ENCODE results near the gene TSPAN14.

TSPAN14 gene

DNA sequence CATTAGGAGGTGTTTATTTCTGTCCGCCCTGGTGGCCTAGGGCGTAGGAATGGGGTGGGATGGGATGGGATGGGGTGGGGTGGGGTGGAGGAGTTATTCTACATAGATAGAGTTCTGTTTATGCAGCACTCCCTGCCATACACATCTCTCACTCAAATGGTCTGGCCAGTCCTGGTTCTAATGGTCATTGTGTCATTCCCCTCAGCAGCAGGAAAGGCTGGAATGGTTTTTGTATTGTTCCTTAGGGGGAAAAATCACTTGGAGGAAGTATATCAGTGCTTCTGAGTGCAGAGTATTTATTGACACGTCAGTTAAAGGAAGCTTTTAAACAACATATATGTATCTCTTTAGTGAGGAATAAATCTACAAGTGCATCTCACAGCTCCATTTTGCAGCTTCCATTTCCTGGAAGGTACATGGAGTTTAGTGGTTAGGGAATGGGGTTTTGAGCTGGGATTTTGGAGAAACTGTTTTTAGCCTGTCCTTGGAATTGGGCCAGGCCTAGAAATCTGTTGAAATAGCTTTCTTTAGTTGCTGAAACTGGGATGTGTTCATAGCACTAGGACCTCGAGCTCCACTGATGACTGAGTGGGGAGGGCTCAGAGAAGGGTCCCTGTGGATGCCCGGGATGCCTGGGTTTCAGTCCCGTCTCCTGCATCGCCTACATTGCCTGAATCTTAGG lies 8.3 kb downstream of the TSPAN14 start:
- DNase-seq (ENCODE audit: extremely low read depth, insufficient read length), result no peak
- TF ChIP-seq, protein P1, sequence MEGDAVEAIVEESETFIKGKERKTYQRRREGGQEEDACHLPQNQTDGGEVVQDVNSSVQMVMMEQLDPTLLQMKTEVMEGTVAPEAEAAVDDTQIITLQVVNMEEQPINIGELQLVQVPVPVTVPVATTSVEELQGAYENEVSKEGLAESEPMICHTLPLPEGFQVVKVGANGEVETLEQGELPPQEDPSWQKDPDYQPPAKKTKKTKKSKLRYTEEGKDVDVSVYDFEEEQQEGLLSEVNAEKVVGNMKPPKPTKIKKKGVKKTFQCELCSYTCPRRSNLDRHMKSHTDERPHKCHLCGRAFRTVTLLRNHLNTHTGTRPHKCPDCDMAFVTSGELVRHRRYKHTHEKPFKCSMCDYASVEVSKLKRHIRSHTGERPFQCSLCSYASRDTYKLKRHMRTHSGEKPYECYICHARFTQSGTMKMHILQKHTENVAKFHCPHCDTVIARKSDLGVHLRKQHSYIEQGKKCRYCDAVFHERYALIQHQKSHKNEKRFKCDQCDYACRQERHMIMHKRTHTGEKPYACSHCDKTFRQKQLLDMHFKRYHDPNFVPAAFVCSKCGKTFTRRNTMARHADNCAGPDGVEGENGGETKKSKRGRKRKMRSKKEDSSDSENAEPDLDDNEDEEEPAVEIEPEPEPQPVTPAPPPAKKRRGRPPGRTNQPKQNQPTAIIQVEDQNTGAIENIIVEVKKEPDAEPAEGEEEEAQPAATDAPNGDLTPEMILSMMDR (IDR thresholded peaks at IDR 0.05; ENCODE audit: insufficient read depth, low read length, poor library complexity, severe bottlenecking), result no peak
- Histone ChIP-seq H3K4me3 (replicated peaks; ENCODE audit: low read depth, low read length) (no peak overlapping the region), H3K36me3 (ENCODE audit: control insufficient read depth, insufficient read depth, low read length) (peaks cover 6% of the 10 kb centered on the region), H3K27me3 (replicated peaks; ENCODE audit: control insufficient read depth, insufficient read depth, low read length) (no peaks in the 10 kb centered on the region)

GRCh38 chr10:80462981-80463741 lies 9.1 kb downstream of the TSPAN14 start:
- TF ChIP-seq, protein P1 (IDR thresholded peaks at IDR 0.05; ENCODE audit: insufficient read depth, low read length, poor library complexity, severe bottlenecking), result no peak
- Histone ChIP-seq H3K36me3 (ENCODE audit: control insufficient read depth, insufficient read depth, low read length) (peaks cover 6% of the 10 kb centered on the region), H3K27me3 (replicated peaks; ENCODE audit: control insufficient read depth, insufficient read depth, low read length) (no peaks in the 10 kb centered on the region), H3K4me3 (replicated peaks; ENCODE audit: low read depth, low read length) (no peak overlapping the region)
- no peak for DNase-seq (ENCODE audit: extremely low read depth, insufficient read length)

GRCh38 chr10:80463868-80464267 lies 9.8 kb downstream of the TSPAN14 start:
- DNase-seq (ENCODE audit: extremely low read depth, insufficient read length), result no peak
- TF ChIP-seq, protein P1 (IDR thresholded peaks at IDR 0.05; ENCODE audit: insufficient read depth, low read length, poor library complexity, severe bottlenecking), result no peak
- peaks cover 8% of the 10 kb centered on the region for H3K36me3 ChIP-seq (ENCODE audit: control insufficient read depth, insufficient read depth, low read length)
- no peak overlapping the region for H3K4me3 ChIP-seq (replicated peaks; ENCODE audit: low read depth, low read length)
- H3K27me3 ChIP-seq (replicated peaks; ENCODE audit: control insufficient read depth, insufficient read depth, low read length), result no peaks in the 10 kb centered on the region

DNA sequence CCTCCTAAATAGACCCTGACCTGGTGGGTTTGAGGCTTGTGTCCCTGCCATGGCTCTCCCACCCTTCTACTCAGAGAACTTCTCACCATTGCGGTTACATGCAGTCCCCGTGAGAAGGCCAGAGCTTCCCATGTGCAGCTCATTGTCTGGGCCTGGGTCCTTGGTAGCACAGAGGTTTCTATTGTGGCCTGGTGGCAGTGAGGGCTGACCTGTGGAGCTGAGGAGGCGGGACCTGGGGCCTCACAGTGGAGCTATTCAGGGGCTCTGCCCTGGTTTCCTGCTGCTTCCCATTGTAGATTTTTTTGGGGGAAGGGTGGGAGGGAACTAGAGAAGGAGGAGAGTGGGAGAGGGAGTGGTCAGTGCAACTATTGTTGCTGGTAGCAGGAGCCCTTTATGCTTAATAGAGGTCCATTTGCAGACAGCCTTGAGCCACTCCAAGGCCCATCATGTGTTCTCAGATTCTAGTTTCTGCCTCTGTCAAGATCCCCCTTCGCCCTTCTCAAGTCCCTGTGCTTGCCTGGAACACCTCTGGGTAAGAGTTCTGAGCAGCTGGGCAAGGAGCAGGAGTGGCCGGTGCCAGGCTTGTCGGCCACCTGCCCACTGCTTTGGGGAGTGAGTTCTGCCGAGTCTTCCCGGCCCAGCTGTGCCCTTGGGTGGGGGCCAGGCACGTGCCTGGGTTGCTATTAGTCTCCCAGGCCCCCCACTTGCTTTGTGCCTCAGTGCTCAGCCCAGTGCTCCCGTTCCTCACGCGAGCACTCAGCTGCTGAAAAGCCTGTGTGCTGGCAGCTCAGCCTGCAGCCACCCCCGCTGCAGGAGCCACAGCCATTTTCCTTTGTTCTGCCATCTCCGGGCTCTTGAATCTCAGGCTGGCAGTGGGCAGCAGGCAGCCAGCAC lies 10.7 kb downstream of the TSPAN14 start:
- no peak overlapping the region for H3K4me3 ChIP-seq (replicated peaks; ENCODE audit: low read depth, low read length)

GRCh38 chr10:80465451-80465835 lies 11.3 kb downstream of the TSPAN14 start:
- DNase-seq (ENCODE audit: extremely low read depth, insufficient read length), result no peak
- Histone ChIP-seq H3K27me3 (replicated peaks; ENCODE audit: control insufficient read depth, insufficient read depth, low read length) (no peaks in the 10 kb centered on the region), H3K4me3 (replicated peaks; ENCODE audit: low read depth, low read length) (no peak overlapping the region), H3K36me3 (ENCODE audit: control insufficient read depth, insufficient read depth, low read length) (peaks cover 5% of the 10 kb centered on the region)
- TF ChIP-seq, protein P1 (IDR thresholded peaks at IDR 0.05; ENCODE audit: insufficient read depth, low read length, poor library complexity, severe bottlenecking), result no peak

More for the DNA sequence above, 10.7 kb downstream of the TSPAN14 start:
- TF ChIP-seq, protein P1 (IDR thresholded peaks at IDR 0.05; ENCODE audit: insufficient read depth, low read length, poor library complexity, severe bottlenecking), result no peak
- no peaks in the 10 kb centered on the region for H3K27me3 ChIP-seq (replicated peaks; ENCODE audit: control insufficient read depth, insufficient read depth, low read length)
- H3K36me3 ChIP-seq (ENCODE audit: control insufficient read depth, insufficient read depth, low read length), result peaks cover 5% of the 10 kb centered on the region
- DNase-seq (ENCODE audit: extremely low read depth, insufficient read length), result no peak
